Stimulated activated CD8-positive, alpha-beta memory T cell treated with anti-CD3 and anti-CD28 coated beads, Interleukin-2, amount 100 ng/mL, for 1 hour (primary cell): Measurements from ENCODE around the gene TMEM243.
"Not testable (repeated sequence)": the region's sequence is repeated elsewhere in the genome, so short reads cannot be mapped to it uniquely, and the experiment has no call there.

ENCODE experiments used
- DNase-seq, 2 donors: peaks; one replicate each; pipeline ENCODE4 v3.0.0-alpha.2; 2020; ENCODE audit warnings: low read depth in 2 of 2

TMEM243 gene

GRCh38 chr7:87212498-87212897 is 7.0 kb downstream of the TMEM243 start:
- DNase-seq, result no peak

- DNase-seq, result no peak
Measured at GRCh38 chr7:87210506-87210905, 9.0 kb downstream of the TMEM243 start.

GRCh38 chr7:87209295-87209924 is 10.1 kb downstream of the TMEM243 start:
- no peak for DNase-seq

- DNase-seq, result no peak
Measured at GRCh38 chr7:87206361-87206760, 13.2 kb downstream of the TMEM243 start.

- DNase-seq, result not testable (repeated sequence)
Measured at GRCh38 chr7:87205701-87206100, 13.8 kb downstream of the TMEM243 start.

GRCh38 chr7:87204933-87205332 is 14.6 kb downstream of the TMEM243 start:
- DNase-seq, result no peak

GRCh38 chr7:87203929-87204328 is 15.6 kb downstream of the TMEM243 start:
- DNase-seq, result not testable (repeated sequence)

- DNase-seq, result no peak
Measured at GRCh38 chr7:87202705-87203104, 16.8 kb downstream of the TMEM243 start.

GRCh38 chr7:87202208-87202607 is 17.3 kb downstream of the TMEM243 start:
- DNase-seq, result no peak

GRCh38 chr7:87199700-87200450 is 19.7 kb downstream of the TMEM243 start:
- DNase-seq, result no peak

GRCh38 chr7:87199241-87199640 is 20.3 kb downstream of the TMEM243 start:
- DNase-seq, result no peak

- no peak for DNase-seq
Measured at GRCh38 chr7:87193912-87194311, 25.6 kb downstream of the TMEM243 start.

- DNase-seq, result no peak
Measured at GRCh38 chr7:87192784-87193487, 26.6 kb downstream of the TMEM243 start.

GRCh38 chr7:87190783-87191182 is 28.7 kb downstream of the TMEM243 start:
- no peak for DNase-seq

GRCh38 chr7:87188930-87189329 is 30.6 kb downstream of the TMEM243 start:
- DNase-seq, result no peak

GRCh38 chr7:87187120-87187519 is 32.4 kb downstream of the TMEM243 start:
- no peak for DNase-seq

GRCh38 chr7:87179180-87179579 is 40.4 kb downstream of the TMEM243 start:
- no peak for DNase-seq

GRCh38 chr7:87178320-87178719 is 41.2 kb downstream of the TMEM243 start:
- no peak for DNase-seq

- no peak for DNase-seq
Measured at GRCh38 chr7:87173471-87173870, 46.1 kb downstream of the TMEM243 start.

- no peak for DNase-seq
Measured at GRCh38 chr7:87171282-87171934, 48.1 kb downstream of the TMEM243 start.

- no peak for DNase-seq
Measured at GRCh38 chr7:87170828-87171227, 48.7 kb downstream of the TMEM243 start.

- DNase-seq, result no peak
Measured at GRCh38 chr7:87164433-87164832, 55.1 kb downstream of the TMEM243 start.
